GM12878 (cell line): ENCODE results near the gene STK17A. TPM values are rescaled to one million over a fixed set of nuclear protein-coding genes. Genes with fewer than 3 reads are reported as not detected.

ENCODE experiments used
- ATAC-seq: fragments of 200-7000 bp; cut with Tn5 transposase; 3 replicates; pipeline ENCODE4 v1.9.1; 2020; ENCODE audit warnings: mild to moderate bottlenecking, moderate library complexity
- BruUV-seq: library from RNA; stranded (reverse); fragments of 400-500 nt; replicated peaks from 2 replicates; lab custom pipeline; 2021; lab: Mats Ljungman, UMichigan
- CTCF ChIA-PET: fragments of 300-600 bp; sonication (Branson Sonifier 250); formaldehyde crosslinking; extraction: SDS; loops from one replicate; lab custom pipeline; 2021; ENCODE audit warnings: inconsistent platforms; lab: Yijun Ruan, JAX
- POLR2A ChIA-PET: fragments of 350-600 bp; formaldehyde crosslinking; extraction: SDS; loops from one replicate; lab custom pipeline; 2021; ENCODE audit warnings: inconsistent platforms; lab: Charles Lee
- RAD21 ChIA-PET: fragments of 300-600 bp; sonication (Branson Sonifier 250); formaldehyde crosslinking; loops from one replicate; lab custom pipeline; 2023; ENCODE audit warnings: antibody characterized with exemption; ENCODE audit not compliant: unreplicated experiment; lab: Charles Lee
- SMC1A ChIA-PET: fragments of 300-600 bp; sonication (Branson Sonifier 250); formaldehyde crosslinking; loops from one replicate; lab custom pipeline; 2023; ENCODE audit not compliant: unreplicated experiment, uncharacterized antibody; lab: Charles Lee
- DNase-seq: peaks from one replicate; pipeline ENCODE4 v3.0.0-alpha.2; 2011; ENCODE audit warnings: low read depth, low spot score
- FAIRE-seq: peaks from 3 replicates; lab custom pipeline; 2011; peaks lifted over from hg19 to GRCh38; lab: Jason Lieb, UNC
- H2AFZ ChIP-seq: 2 replicates; pipeline ENCODE4 v1.6.0; 2011; ENCODE audit warnings: low read depth, low read length, control low read depth; ENCODE audit not compliant: control insufficient read depth
- H3K27ac ChIP-seq: 2 replicates; pipeline ENCODE4 v1.5.1; 2011; ENCODE audit warnings: control low read depth; ENCODE audit not compliant: control insufficient read depth, insufficient read depth
- H3K27me3 ChIP-seq, 2 experiments: replicated peaks in 1 of 2; 2 replicates each; pipeline versions ENCODE4 v1.6.0 to v1.6.1; 2011; ENCODE audit warnings: low read length in 1 of 2; ENCODE audit not compliant: control insufficient read depth in 2 of 2, insufficient read depth in 2 of 2
- H3K36me3 ChIP-seq, 2 experiments: 2 replicates each; pipeline ENCODE4 v1.5.1; 2011; ENCODE audit warnings: low read length in 1 of 2; ENCODE audit not compliant: control insufficient read depth in 2 of 2, insufficient read depth in 2 of 2
- H3K4me1 ChIP-seq: 2 replicates; pipeline ENCODE4 v1.6.1; 2011; ENCODE audit warnings: mild to moderate bottlenecking, low read length, moderate library complexity, mixed read lengths; ENCODE audit not compliant: control insufficient read depth, insufficient read depth
- H3K4me2 ChIP-seq: 2 replicates; pipeline ENCODE4 v1.6.0; 2011; ENCODE audit warnings: control low read depth; ENCODE audit not compliant: control insufficient read depth, insufficient read depth
- H3K4me3 ChIP-seq: fragments of 200-600 bp; sonication (generic); 2 replicates; pipeline ENCODE4 v1.5.1; 2016
- H3K79me2 ChIP-seq: 2 replicates; pipeline ENCODE4 v1.6.0; 2011; ENCODE audit warnings: low read length; ENCODE audit not compliant: control insufficient read depth, insufficient read depth
- H3K9ac ChIP-seq: 2 replicates; pipeline ENCODE4 v1.8.0; 2011; ENCODE audit warnings: low read length, control low read depth, mixed read lengths; ENCODE audit not compliant: control insufficient read depth, insufficient read depth
- H3K9me3 ChIP-seq: replicated peaks from 3 replicates; pipeline ENCODE4 v1.5.1; 2011; ENCODE audit warnings: mild to moderate bottlenecking, low read length; ENCODE audit not compliant: control insufficient read depth, insufficient read depth
- H4K20me1 ChIP-seq: 2 replicates; pipeline ENCODE4 v1.6.0; 2011; ENCODE audit not compliant: control insufficient read depth, insufficient read depth
- BACH1 ChIP-seq: fragments of 450-650 bp; IDR thresholded peaks from 2 replicates; pipeline ENCODE4 v1.6.1; 2017; ENCODE audit warnings: mild to moderate bottlenecking, borderline replicate concordance
- ETV6 ChIP-seq, 2 experiments: fragments of 450-650 bp in 1 of 2; IDR thresholded peaks in 1 of 2; conservative IDR thresholded peaks in 1 of 2; 2 replicates each; pipeline ENCODE4 v1.6.1; 2014; ENCODE audit warnings: antibody characterized with exemption in 1 of 2, borderline replicate concordance in 1 of 2, low read depth in 1 of 2, mild to moderate bottlenecking in 1 of 2, moderate library complexity in 1 of 2
- IKZF2 ChIP-seq, 2 experiments: fragments of 450-650 bp; IDR thresholded peaks; 2 replicates each; pipeline ENCODE4 v1.6.1; 2017; ENCODE audit warnings: mild to moderate bottlenecking in 2 of 2, moderate library complexity in 2 of 2
- IRF4 ChIP-seq: IDR thresholded peaks from 2 replicates; pipeline ENCODE4 v1.6.1; 2011; ENCODE audit warnings: low read depth, low read length
- KAT2A ChIP-seq: conservative IDR thresholded peaks from 2 replicates; pipeline ENCODE4 v1.6.1; 2011; ENCODE audit warnings: low read depth, low read length; ENCODE audit not compliant: control insufficient read depth
- LARP7 ChIP-seq: fragments of 450-650 bp; IDR thresholded peaks from 2 replicates; pipeline ENCODE4 v1.6.1; 2017; ENCODE audit warnings: mild to moderate bottlenecking
- SRF ChIP-seq, 2 experiments: IDR thresholded peaks; 2 replicates each; pipeline ENCODE4 v1.6.1; 2011; ENCODE audit warnings: low read depth in 2 of 2, low read length in 2 of 2, mild to moderate bottlenecking in 1 of 2, moderate library complexity in 1 of 2
- YY1 ChIP-seq: IDR thresholded peaks from 2 replicates; pipeline ENCODE4 v1.6.1; 2011; ENCODE audit warnings: low read depth, mild to moderate bottlenecking, low read length
- ZNF207 ChIP-seq: fragments of 450-650 bp; IDR thresholded peaks from 2 replicates; pipeline ENCODE4 v1.6.1; 2014; ENCODE audit warnings: antibody characterized with exemption, mild to moderate bottlenecking, borderline replicate concordance
- WGBS: methylation state at CpG from one replicate; pipeline ENCODE4 v1.1.6; 2016; ENCODE audit warnings: low lambda C conversion rate; ENCODE audit not compliant: insufficient replicate concordance, insufficient coverage; ENCODE audit errors: missing lambda C conversion rate; 5-methylcytosine and 5-hydroxymethylcytosine counted together
- in situ Hi-C: fragments of 300-500 bp; cut with MboI; formaldehyde crosslinking; loops from 9 replicates; pipeline ENCODE4 v1.14.3; 2018; ENCODE audit warnings: mixed read lengths
- intact Hi-C: fragments of 100-400 bp; cut with micrococcal nuclease; formaldehyde crosslinking; loops from one replicate; pipeline ENCODE4 v1.14.2; 2022; ENCODE audit not compliant: unreplicated experiment
- polyA plus RNA-seq, 11 experiments: library from polyadenylated mRNA; depleted of rRNA in 4 of 11; unstranded in 6 of 11; stranded (reverse) in 5 of 11; fragments of >200 nt; fragmentation: Nextera tagmentation in 4 of 11; fragmentation: Illumina TruSeq in 1 of 11; extraction: Ambion mirVana in 4 of 11; extraction: Trizol in 1 of 11; gene quantifications; 1 replicate in 1 of 11; 2 replicates in 10 of 11; pipeline versions ENCODE4 v1.2.1 to v1.2.3, GENCODE V29; 2011 to 2016; ENCODE audit warnings: inconsistent platforms in 2 of 11, missing spikeins in 2 of 11, low read depth in 1 of 11
- total RNA-seq, 4 experiments: library from RNA; depleted of rRNA in 3 of 4; stranded (reverse); fragments of >200 nt in 3 of 4; fragmentation: Illumina TruSeq in 1 of 4; extraction: Trizol in 1 of 4; gene quantifications; 2 replicates each; pipeline versions ENCODE4 v1.2.1 to v1.2.3, GENCODE V29; 2013 to 2021
- TF ChIP-seq, protein P1 (sequence below): fragments of 450-650 bp; IDR thresholded peaks from 2 replicates; pipeline ENCODE4 v1.6.1; 2016; ENCODE audit warnings: mild to moderate bottlenecking, moderate library complexity, borderline replicate concordance
- TF ChIP-seq, protein P2 (sequence below): IDR thresholded peaks from 2 replicates; pipeline ENCODE4 v1.6.1; 2012; ENCODE audit warnings: improper control_type of control experiment, low read depth, low read length; ENCODE audit not compliant: insufficient replicate concordance

Gene STK17A
- total and polyA plus RNA-seq, 10 of the 15 experiments (the other 5 are each of a cell fraction or from before 2014, with no cell fraction given), result 18.5 to 91.6 (median 70.8) TPM

DNA sequence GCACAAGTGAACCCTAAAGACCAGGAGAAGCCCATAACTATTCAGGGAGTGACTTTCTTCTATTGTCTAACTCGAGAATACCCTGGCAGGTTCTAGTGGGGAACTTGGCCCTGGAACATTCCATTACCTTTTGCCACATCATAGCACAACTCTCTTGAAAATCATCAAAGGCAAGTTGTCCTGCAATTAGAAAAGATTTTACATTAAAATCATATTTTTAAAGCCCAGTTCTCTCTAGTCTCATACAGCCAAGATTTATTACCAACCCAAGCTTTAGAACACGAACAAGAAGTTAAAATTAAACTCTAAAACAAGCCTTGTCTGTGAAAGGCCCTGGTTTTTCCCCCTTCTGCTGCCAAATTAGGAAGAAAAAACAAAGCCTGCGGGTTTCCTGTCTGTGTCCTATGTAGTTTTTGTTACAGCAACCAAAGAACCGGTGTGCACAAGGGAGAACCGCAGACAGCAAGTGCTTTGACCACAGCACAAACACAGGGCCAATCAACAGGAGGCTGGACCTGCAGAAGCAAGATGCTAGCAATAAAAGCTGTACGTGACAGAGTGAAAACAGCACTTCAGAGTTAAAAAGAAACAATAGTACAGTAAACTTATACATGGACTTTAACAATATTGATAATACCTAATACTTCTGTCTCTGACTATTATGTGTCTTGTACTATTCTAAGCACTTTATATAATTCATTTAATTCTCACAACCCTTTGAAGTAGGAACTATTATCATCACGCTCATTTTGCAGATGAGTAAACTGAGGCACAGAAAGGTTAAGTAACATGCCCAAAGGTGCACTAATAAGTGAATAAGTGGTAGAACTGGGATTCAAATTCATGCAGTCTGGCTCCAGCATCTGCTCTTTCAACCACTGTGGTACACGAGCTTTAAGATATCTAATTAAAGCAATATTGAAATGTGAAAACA, 65.8 kb downstream of the STK17A start:
- ChIA-PET CTCF (interaction anchor here (0.8 to 10.7 kb wide), 9 partner anchors 23 to 707 kb away, joined by 3 to 183 read pairs (median 4); partner anchors contain the start of gene STK17A), SMC1A (interaction anchor here (0.6 to 13.8 kb wide), 26 partner anchors 10 to 190 kb away, joined by 3 to 177 read pairs (median 4); partner anchors contain the start of genes COA1 and STK17A), RAD21 (interaction anchor here (0.5 to 10.8 kb wide), 27 partner anchors 10 to 713 kb away, joined by 3 to 280 read pairs (median 4); partner anchors contain the start of genes COA1 and STK17A), POLR2A (interaction anchor here (0.6 to 10.0 kb wide), 13 partner anchors 9 to 715 kb away, joined by 3 to 138 read pairs (median 5); partner anchors contain the start of gene STK17A)
- Histone ChIP-seq H3K27me3 (no peaks in the 10 kb centered on the region), H3K79me2 (peaks cover 58% of the 10 kb centered on the region), H3K9me3 (peaks cover 3% of the 10 kb centered on the region; the same call in 2 of the 3 replicates), H3K9ac (peak overlapping the region; percentile 77), H3K4me2 (peak overlapping the region; percentile 98), H3K4me3 (peak overlapping the region; percentile 58), H3K27ac (peak overlapping the region; percentile 99), H3K4me1 (peaks cover 73% of the 10 kb centered on the region), H4K20me1 (no peaks in the 10 kb centered on the region), H2AFZ (no peak overlapping the region), H3K36me3 (peaks cover 12 to 17% of the 10 kb centered on the region in 2 experiments; a peak in 3 of 4 replicates)
- peak; percentile 90 for FAIRE-seq
- ATAC-seq, result peak; percentile 77
- WGBS, result under 1% methylated on average over 8 of the region's 8 CpGs
- BruUV-seq, result no TSS peak
- intact Hi-C loops, result loop anchor here (1.0 to 2.0 kb wide), 5 partner anchors 30 to 186 kb away; no protein-coding TSS in a partner anchor
- in situ Hi-C loops, result no loop called here
- DNase-seq, result peak; percentile 97
- TF ChIP-seq KAT2A (no peak), ZNF207 (no peak), SRF (IDR thresholded peaks at IDR 0.05; ENCODE audit: low read depth in 2 of 2, low read length in 2 of 2) (peak; percentile 14 to 97; a peak in 2 of 4 replicates), IKZF2 (IDR thresholded peaks at IDR 0.05) (peak; percentile 96 to 97), LARP7 (no peak), BACH1 (no peak; the same call in 1 of the 2 replicates), YY1 (peak; percentile 15; the same call in 1 of the 2 replicates), IRF4 (peak; percentile 66; the same call in 1 of the 2 replicates), ETV6 (conservative IDR thresholded peaks at IDR 0.05 in 1 of 2, IDR thresholded peaks at IDR 0.05 in 1 of 2; ENCODE audit: borderline replicate concordance in 1 of 2, low read depth in 1 of 2) (peak in 1 of 2 experiments; percentile 99; a peak in 2 of 4 replicates)
- TF ChIP-seq, protein P1, sequence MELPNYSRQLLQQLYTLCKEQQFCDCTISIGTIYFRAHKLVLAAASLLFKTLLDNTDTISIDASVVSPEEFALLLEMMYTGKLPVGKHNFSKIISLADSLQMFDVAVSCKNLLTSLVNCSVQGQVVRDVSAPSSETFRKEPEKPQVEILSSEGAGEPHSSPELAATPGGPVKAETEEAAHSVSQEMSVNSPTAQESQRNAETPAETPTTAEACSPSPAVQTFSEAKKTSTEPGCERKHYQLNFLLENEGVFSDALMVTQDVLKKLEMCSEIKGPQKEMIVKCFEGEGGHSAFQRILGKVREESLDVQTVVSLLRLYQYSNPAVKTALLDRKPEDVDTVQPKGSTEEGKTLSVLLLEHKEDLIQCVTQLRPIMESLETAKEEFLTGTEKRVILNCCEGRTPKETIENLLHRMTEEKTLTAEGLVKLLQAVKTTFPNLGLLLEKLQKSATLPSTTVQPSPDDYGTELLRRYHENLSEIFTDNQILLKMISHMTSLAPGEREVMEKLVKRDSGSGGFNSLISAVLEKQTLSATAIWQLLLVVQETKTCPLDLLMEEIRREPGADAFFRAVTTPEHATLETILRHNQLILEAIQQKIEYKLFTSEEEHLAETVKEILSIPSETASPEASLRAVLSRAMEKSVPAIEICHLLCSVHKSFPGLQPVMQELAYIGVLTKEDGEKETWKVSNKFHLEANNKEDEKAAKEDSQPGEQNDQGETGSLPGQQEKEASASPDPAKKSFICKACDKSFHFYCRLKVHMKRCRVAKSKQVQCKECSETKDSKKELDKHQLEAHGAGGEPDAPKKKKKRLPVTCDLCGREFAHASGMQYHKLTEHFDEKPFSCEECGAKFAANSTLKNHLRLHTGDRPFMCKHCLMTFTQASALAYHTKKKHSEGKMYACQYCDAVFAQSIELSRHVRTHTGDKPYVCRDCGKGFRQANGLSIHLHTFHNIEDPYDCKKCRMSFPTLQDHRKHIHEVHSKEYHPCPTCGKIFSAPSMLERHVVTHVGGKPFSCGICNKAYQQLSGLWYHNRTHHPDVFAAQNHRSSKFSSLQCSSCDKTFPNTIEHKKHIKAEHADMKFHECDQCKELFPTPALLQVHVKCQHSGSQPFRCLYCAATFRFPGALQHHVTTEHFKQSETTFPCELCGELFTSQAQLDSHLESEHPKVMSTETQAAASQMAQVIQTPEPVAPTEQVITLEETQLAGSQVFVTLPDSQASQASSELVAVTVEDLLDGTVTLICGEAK, result no peak
- TF ChIP-seq, protein P2, sequence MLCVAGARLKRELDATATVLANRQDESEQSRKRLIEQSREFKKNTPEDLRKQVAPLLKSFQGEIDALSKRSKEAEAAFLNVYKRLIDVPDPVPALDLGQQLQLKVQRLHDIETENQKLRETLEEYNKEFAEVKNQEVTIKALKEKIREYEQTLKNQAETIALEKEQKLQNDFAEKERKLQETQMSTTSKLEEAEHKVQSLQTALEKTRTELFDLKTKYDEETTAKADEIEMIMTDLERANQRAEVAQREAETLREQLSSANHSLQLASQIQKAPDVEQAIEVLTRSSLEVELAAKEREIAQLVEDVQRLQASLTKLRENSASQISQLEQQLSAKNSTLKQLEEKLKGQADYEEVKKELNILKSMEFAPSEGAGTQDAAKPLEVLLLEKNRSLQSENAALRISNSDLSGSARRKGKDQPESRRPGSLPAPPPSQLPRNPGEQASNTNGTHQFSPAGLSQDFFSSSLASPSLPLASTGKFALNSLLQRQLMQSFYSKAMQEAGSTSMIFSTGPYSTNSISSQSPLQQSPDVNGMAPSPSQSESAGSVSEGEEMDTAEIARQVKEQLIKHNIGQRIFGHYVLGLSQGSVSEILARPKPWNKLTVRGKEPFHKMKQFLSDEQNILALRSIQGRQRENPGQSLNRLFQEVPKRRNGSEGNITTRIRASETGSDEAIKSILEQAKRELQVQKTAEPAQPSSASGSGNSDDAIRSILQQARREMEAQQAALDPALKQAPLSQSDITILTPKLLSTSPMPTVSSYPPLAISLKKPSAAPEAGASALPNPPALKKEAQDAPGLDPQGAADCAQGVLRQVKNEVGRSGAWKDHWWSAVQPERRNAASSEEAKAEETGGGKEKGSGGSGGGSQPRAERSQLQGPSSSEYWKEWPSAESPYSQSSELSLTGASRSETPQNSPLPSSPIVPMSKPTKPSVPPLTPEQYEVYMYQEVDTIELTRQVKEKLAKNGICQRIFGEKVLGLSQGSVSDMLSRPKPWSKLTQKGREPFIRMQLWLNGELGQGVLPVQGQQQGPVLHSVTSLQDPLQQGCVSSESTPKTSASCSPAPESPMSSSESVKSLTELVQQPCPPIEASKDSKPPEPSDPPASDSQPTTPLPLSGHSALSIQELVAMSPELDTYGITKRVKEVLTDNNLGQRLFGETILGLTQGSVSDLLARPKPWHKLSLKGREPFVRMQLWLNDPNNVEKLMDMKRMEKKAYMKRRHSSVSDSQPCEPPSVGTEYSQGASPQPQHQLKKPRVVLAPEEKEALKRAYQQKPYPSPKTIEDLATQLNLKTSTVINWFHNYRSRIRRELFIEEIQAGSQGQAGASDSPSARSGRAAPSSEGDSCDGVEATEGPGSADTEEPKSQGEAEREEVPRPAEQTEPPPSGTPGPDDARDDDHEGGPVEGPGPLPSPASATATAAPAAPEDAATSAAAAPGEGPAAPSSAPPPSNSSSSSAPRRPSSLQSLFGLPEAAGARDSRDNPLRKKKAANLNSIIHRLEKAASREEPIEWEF, result peak; percentile 79
